Trophoblast cell (in vitro differentiated cells and primary cell): ENCODE data around the gene CDKAL1.

Source experiments
- DNase-seq, 2 donors: peaks; one replicate each; pipeline ENCODE4 v3.0.0-alpha.2; 2016
- H2AFZ ChIP-seq: 2 replicates; pipeline ENCODE4 v1.6.1; 2013; ENCODE audit warnings: low read length, moderate library complexity, mild to moderate bottlenecking; ENCODE audit not compliant: insufficient read depth, poor library complexity
- H2AK5ac ChIP-seq: 2 replicates; pipeline ENCODE4 v1.6.1; 2013; ENCODE audit warnings: mild to moderate bottlenecking, low read length
- H2BK120ac ChIP-seq: 2 replicates; pipeline ENCODE4 v1.6.1; 2013; ENCODE audit warnings: low read length, mild to moderate bottlenecking, moderate library complexity; ENCODE audit not compliant: insufficient read depth, poor library complexity
- H2BK12ac ChIP-seq: 2 replicates; pipeline ENCODE4 v1.6.1; 2013; ENCODE audit warnings: mild to moderate bottlenecking, low read length, moderate library complexity
- H2BK5ac ChIP-seq: 2 replicates; pipeline ENCODE4 v1.6.1; 2013; ENCODE audit warnings: low read length, low read depth, moderate library complexity, mild to moderate bottlenecking; ENCODE audit not compliant: poor library complexity
- H3K14ac ChIP-seq: 2 replicates; pipeline ENCODE4 v1.6.1; 2013; ENCODE audit warnings: mild to moderate bottlenecking, low read length
- H3K18ac ChIP-seq: 2 replicates; pipeline ENCODE4 v1.6.1; 2013; ENCODE audit warnings: mild to moderate bottlenecking, low read length
- H3K23ac ChIP-seq: 2 replicates; pipeline ENCODE4 v1.6.1; 2013; ENCODE audit warnings: low read length
- H3K27ac ChIP-seq: 2 replicates; pipeline ENCODE4 v1.5.1; 2013; ENCODE audit warnings: low read depth, mild to moderate bottlenecking, inconsistent platforms, low read length, moderate library complexity
- H3K27me3 ChIP-seq: 2 replicates; pipeline ENCODE4 v1.6.1; 2013; ENCODE audit warnings: inconsistent platforms, mild to moderate bottlenecking, low read length, moderate library complexity; ENCODE audit not compliant: insufficient read depth
- H3K36me3 ChIP-seq, 2 experiments: 1 replicate in 1 of 2; 2 replicates in 1 of 2; pipeline ENCODE4 v1.6.1; 2013; ENCODE audit warnings: low read length in 2 of 2, mild to moderate bottlenecking in 2 of 2, moderate library complexity in 1 of 2; ENCODE audit not compliant: insufficient read depth in 2 of 2, control insufficient read depth in 1 of 2
- H3K4ac ChIP-seq: 2 replicates; pipeline ENCODE4 v1.6.1; 2013; ENCODE audit warnings: low read depth, mild to moderate bottlenecking, low read length, moderate library complexity
- H3K4me1 ChIP-seq, 2 experiments: 1 replicate in 1 of 2; 2 replicates in 1 of 2; pipeline ENCODE4 v1.6.1; 2013; ENCODE audit warnings: low read length in 2 of 2, mild to moderate bottlenecking in 2 of 2, moderate library complexity in 1 of 2; ENCODE audit not compliant: insufficient read depth in 2 of 2, control insufficient read depth in 1 of 2
- H3K4me2 ChIP-seq: 2 replicates; pipeline ENCODE4 v1.6.1; 2013; ENCODE audit warnings: inconsistent platforms, mild to moderate bottlenecking, low read length, moderate library complexity
- H3K4me3 ChIP-seq: 2 replicates; pipeline ENCODE4 v1.5.1; 2013; ENCODE audit warnings: mild to moderate bottlenecking, low read depth, low read length, inconsistent platforms
- H3K79me1 ChIP-seq: one replicate; pipeline ENCODE4 v1.6.1; 2013; ENCODE audit warnings: low read length
- H3K79me2 ChIP-seq: 2 replicates; pipeline ENCODE4 v1.6.1; 2013; ENCODE audit warnings: low read length, mild to moderate bottlenecking; ENCODE audit not compliant: control insufficient read depth, insufficient read depth, poor library complexity
- H3K9ac ChIP-seq: 2 replicates; pipeline ENCODE4 v1.6.1; 2013; ENCODE audit warnings: mild to moderate bottlenecking, low read length
- H3K9me3 ChIP-seq: 2 replicates; pipeline ENCODE4 v1.6.1; 2013; ENCODE audit warnings: low read depth, mild to moderate bottlenecking, control low read depth, inconsistent platforms, low read length; ENCODE audit not compliant: insufficient read depth
- H4K12ac ChIP-seq: 2 replicates; pipeline ENCODE4 v1.6.1; 2013; ENCODE audit warnings: low read depth, mild to moderate bottlenecking, low read length, moderate library complexity
- H4K8ac ChIP-seq: 2 replicates; pipeline ENCODE4 v1.6.1; 2013; ENCODE audit warnings: low read depth, mild to moderate bottlenecking, low read length, moderate library complexity
- H4K91ac ChIP-seq: one replicate; pipeline ENCODE4 v1.6.1; 2013; ENCODE audit warnings: low read depth, mild to moderate bottlenecking, low read length, moderate library complexity
- WGBS: extraction: QIAGEN DNeasy Blood & Tissue Kit; methylation state at CpG from one replicate; pipeline ENCODE4 v1.1.7; 2013; ENCODE audit warnings: missing lambda C conversion rate; ENCODE audit not compliant: insufficient read length, insufficient coverage; ENCODE audit errors: extremely low coverage; 5-methylcytosine and 5-hydroxymethylcytosine counted together

Gene CDKAL1

GRCh38 chr6:20931772-20932171 lies 397.5 kb downstream of the CDKAL1 start:
- DNase-seq: no peak
- Histone ChIP-seq H3K14ac (no peak overlapping the region), H3K27ac (no peak overlapping the region), H2BK120ac (no peak overlapping the region), H3K4me3 (no peak overlapping the region), H4K91ac (no peak overlapping the region), H3K18ac (no peak overlapping the region), H3K23ac (no peak overlapping the region), H3K27me3 (no peaks in the 10 kb centered on the region), H3K4me1 (no peaks in the 10 kb centered on the region), H4K8ac (no peak overlapping the region), H4K12ac (no peak overlapping the region), H2AK5ac (no peak overlapping the region), H3K9me3 (no peaks in the 10 kb centered on the region), H3K79me1 (no peaks in the 10 kb centered on the region), H2BK12ac (no peak overlapping the region), H2AFZ (no peak overlapping the region), H3K4ac (no peak overlapping the region), H3K79me2 (no peaks in the 10 kb centered on the region), H3K4me2 (no peak overlapping the region), H2BK5ac (no peak overlapping the region), H3K9ac (no peak overlapping the region), H3K36me3 (no peaks in the 10 kb centered on the region)
- no CpG with 5 or more reads among the region's 6 CpGs for WGBS

DNA sequence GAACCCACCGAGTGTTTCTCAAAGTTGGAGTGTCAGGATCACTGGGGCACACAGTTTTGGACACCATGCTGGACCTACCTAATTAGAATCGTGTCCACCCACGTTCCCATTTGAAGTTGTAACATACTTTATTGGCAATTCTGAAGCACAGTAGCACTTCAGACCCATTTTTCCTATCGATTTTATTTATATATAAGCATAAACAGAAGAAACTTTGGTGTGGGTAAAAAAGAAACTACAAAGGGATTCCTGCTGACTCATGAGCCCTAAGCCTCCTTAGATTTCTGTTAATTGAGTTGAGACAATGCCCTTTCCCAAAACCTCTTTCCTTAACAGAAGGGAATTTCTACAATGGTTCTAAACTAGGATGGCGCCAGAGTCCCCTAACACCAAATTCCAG lies 398.0 kb downstream of the CDKAL1 start:
- no peak overlapping the region for H2BK120ac ChIP-seq
- no peak overlapping the region for H3K23ac ChIP-seq
- WGBS: no CpG with 5 or more reads among the region's 5 CpGs
- H3K27me3 ChIP-seq: no peaks in the 10 kb centered on the region
- no peak overlapping the region for H3K27ac ChIP-seq
- no peaks in the 10 kb centered on the region for H3K79me2 ChIP-seq
- H4K12ac ChIP-seq: no peak overlapping the region
- H3K79me1 ChIP-seq: no peaks in the 10 kb centered on the region
- no peak overlapping the region for H2BK5ac ChIP-seq
- H3K9ac ChIP-seq: no peak overlapping the region
- H3K4me2 ChIP-seq: no peak overlapping the region
- no peak overlapping the region for H3K4me3 ChIP-seq
- no peak for DNase-seq
- no peak overlapping the region for H3K4ac ChIP-seq
- H4K8ac ChIP-seq: no peak overlapping the region
- no peaks in the 10 kb centered on the region for H3K36me3 ChIP-seq
- no peak overlapping the region for H3K18ac ChIP-seq
- no peak overlapping the region for H3K14ac ChIP-seq
- H4K91ac ChIP-seq: no peak overlapping the region
- H2BK12ac ChIP-seq: no peak overlapping the region
- H3K4me1 ChIP-seq: no peaks in the 10 kb centered on the region
- no peak overlapping the region for H2AFZ ChIP-seq
- no peak overlapping the region for H2AK5ac ChIP-seq
- no peaks in the 10 kb centered on the region for H3K9me3 ChIP-seq

DNA sequence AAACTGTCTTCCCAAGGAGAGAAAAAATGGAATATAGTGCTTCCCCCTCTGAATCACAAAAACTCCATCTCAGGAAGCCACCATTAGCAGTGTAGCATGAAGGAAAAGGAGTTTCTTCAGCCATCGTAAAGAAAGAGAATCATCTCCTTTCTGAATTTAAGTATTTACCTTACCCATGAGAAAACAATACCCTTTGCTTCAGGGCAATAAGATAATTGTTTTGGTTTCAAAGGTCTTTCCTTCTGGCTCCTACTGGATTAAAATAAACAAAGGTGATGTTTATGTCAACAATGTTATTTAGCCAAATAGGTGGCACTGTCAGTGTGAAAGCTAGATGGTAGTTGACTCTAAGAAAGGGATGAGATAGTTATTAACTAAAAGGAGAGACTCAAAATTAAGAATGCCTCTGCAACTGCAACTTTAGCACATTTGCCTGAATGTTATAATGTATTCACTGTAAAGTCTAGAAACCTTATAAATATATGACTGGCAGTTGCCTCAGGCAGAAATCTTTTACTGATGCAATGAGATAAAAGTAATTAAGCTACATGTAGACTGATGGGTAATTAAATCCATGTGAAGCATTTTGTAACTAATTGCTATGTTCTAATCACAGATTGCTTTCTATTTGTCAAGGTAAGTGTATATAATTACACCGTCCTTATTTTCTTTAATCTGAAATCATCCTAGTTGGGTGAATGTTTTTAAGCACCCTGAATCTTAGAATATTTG lies 399.0 kb downstream of the CDKAL1 start:
- no CpG with 5 or more reads among the region's 2 CpGs for WGBS
- H3K23ac ChIP-seq: no peak overlapping the region
- H2AK5ac ChIP-seq: no peak overlapping the region

GRCh38 chr6:20936949-20937348 lies 402.7 kb downstream of the CDKAL1 start:
- Histone ChIP-seq H3K18ac (no peak overlapping the region), H3K9me3 (no peaks in the 10 kb centered on the region), H3K4ac (no peak overlapping the region), H2AK5ac (no peak overlapping the region), H2BK120ac (no peak overlapping the region), H4K12ac (no peak overlapping the region), H3K14ac (no peak overlapping the region), H3K27ac (no peak overlapping the region), H2AFZ (no peak overlapping the region), H2BK5ac (no peak overlapping the region), H3K9ac (no peak overlapping the region), H3K4me2 (no peak overlapping the region), H4K8ac (no peak overlapping the region), H3K36me3 (no peaks in the 10 kb centered on the region), H3K23ac (no peak overlapping the region), H3K27me3 (no peaks in the 10 kb centered on the region), H2BK12ac (no peak overlapping the region), H3K4me3 (no peak overlapping the region), H3K4me1 (no peaks in the 10 kb centered on the region), H3K79me2 (no peaks in the 10 kb centered on the region), H3K79me1 (no peaks in the 10 kb centered on the region), H4K91ac (no peak overlapping the region)
- WGBS: no CpG with 5 or more reads among the region's 2 CpGs
- no peak for DNase-seq

More for the DNA sequence above, 399.0 kb downstream of the CDKAL1 start:
- H3K9me3 ChIP-seq: no peaks in the 10 kb centered on the region
- no peaks in the 10 kb centered on the region for H3K79me2 ChIP-seq
- H3K4ac ChIP-seq: no peak overlapping the region
- H3K79me1 ChIP-seq: no peaks in the 10 kb centered on the region
- H3K14ac ChIP-seq: no peak overlapping the region
- H4K8ac ChIP-seq: no peak overlapping the region
- DNase-seq: no peak
- H3K27me3 ChIP-seq: no peaks in the 10 kb centered on the region
- no peak overlapping the region for H2BK5ac ChIP-seq
- no peak overlapping the region for H2AFZ ChIP-seq
- H2BK12ac ChIP-seq: no peak overlapping the region
- no peak overlapping the region for H3K4me2 ChIP-seq
- H3K9ac ChIP-seq: no peak overlapping the region
- no peak overlapping the region for H4K91ac ChIP-seq
- no peaks in the 10 kb centered on the region for H3K36me3 ChIP-seq
- no peak overlapping the region for H3K18ac ChIP-seq
- no peaks in the 10 kb centered on the region for H3K4me1 ChIP-seq
- H4K12ac ChIP-seq: no peak overlapping the region
- H3K4me3 ChIP-seq: no peak overlapping the region
- no peak overlapping the region for H3K27ac ChIP-seq
- H2BK120ac ChIP-seq: no peak overlapping the region
